ENCODE data around the gene ACSS1.

Gene ACSS1

GRCh38 chr20:25046181-25046641, 11.7 kb downstream of the ACSS1 start:
- TF ChIP-seq PPARA (CRISPR knock-in tag; IDR thresholded peaks at IDR 0.05; ENCODE audit: borderline replicate concordance) (no peak), ZFP30 (CRISPR knock-in tag; IDR thresholded peaks at IDR 0.05) (no peak), ARNTL (CRISPR knock-in tag; IDR thresholded peaks at IDR 0.05; ENCODE audit: borderline replicate concordance, low read depth) (no peak), CSRNP3 (CRISPR knock-in tag; IDR thresholded peaks at IDR 0.05) (no peak), ISL1 (CRISPR knock-in tag; IDR thresholded peaks at IDR 0.05) (no peak), ZNF8 (CRISPR knock-in tag; IDR thresholded peaks at IDR 0.05) (no peak), ZFP3 (CRISPR knock-in tag; IDR thresholded peaks at IDR 0.05) (no peak), CSDC2 (CRISPR knock-in tag; IDR thresholded peaks at IDR 0.05) (no peak), OSR1 (CRISPR knock-in tag; IDR thresholded peaks at IDR 0.05) (no peak), RARB (CRISPR knock-in tag; IDR thresholded peaks at IDR 0.05) (no peak), ZC3H10 (CRISPR knock-in tag; IDR thresholded peaks at IDR 0.05) (no peak), GLIS3 (CRISPR knock-in tag; IDR thresholded peaks at IDR 0.05) (no peak), TCF4 (CRISPR knock-in tag; IDR thresholded peaks at IDR 0.05; ENCODE audit: borderline replicate concordance) (no peak), PATZ1 (CRISPR knock-in tag; IDR thresholded peaks at IDR 0.05; ENCODE audit: borderline replicate concordance) (no peak), CREB5 (CRISPR knock-in tag; IDR thresholded peaks at IDR 0.05; ENCODE audit: low read depth) (no peak), ZNF565 (CRISPR knock-in tag; conservative IDR thresholded peaks at IDR 0.05; ENCODE audit: low read depth) (no peak), TSHZ2 (CRISPR knock-in tag; IDR thresholded peaks at IDR 0.05) (no peak), TOX (CRISPR knock-in tag; IDR thresholded peaks at IDR 0.05; ENCODE audit: borderline replicate concordance) (no peak), POU6F1 (CRISPR knock-in tag; IDR thresholded peaks at IDR 0.05; ENCODE audit: borderline replicate concordance, low read depth) (no peak)
- ATAC-seq: no peak

- ATAC-seq: no peak
- TF ChIP-seq ARNTL (CRISPR knock-in tag; IDR thresholded peaks at IDR 0.05; ENCODE audit: borderline replicate concordance, low read depth): no peak
- no peak for TF ChIP-seq ZNF70 (CRISPR knock-in tag; IDR thresholded peaks at IDR 0.05)
- no peak for TF ChIP-seq TCF4 (CRISPR knock-in tag; IDR thresholded peaks at IDR 0.05; ENCODE audit: borderline replicate concordance)
- no peak for TF ChIP-seq BACH2 (CRISPR knock-in tag; IDR thresholded peaks at IDR 0.05; ENCODE audit: borderline replicate concordance)
- no peak for TF ChIP-seq TOX (CRISPR knock-in tag; IDR thresholded peaks at IDR 0.05; ENCODE audit: borderline replicate concordance)
- TF ChIP-seq POU6F1 (CRISPR knock-in tag; IDR thresholded peaks at IDR 0.05; ENCODE audit: borderline replicate concordance, low read depth): no peak
- TF ChIP-seq ISL1 (CRISPR knock-in tag; IDR thresholded peaks at IDR 0.05): no peak
- TF ChIP-seq GLIS3 (CRISPR knock-in tag; IDR thresholded peaks at IDR 0.05): no peak
- TF ChIP-seq TSHZ2 (CRISPR knock-in tag; IDR thresholded peaks at IDR 0.05): no peak
- no peak for TF ChIP-seq PPARA (CRISPR knock-in tag; IDR thresholded peaks at IDR 0.05; ENCODE audit: borderline replicate concordance)
These were observed 12.6 kb downstream of the ACSS1 start for GRCh38 chr20:25045343-25045712.

Data from SK-N-SH treated with all-trans-retinoic acid at 6 μM for 48 hours (cell line).